HG02678 (cell line): Measurements from ENCODE around the gene AFF3.

Source experiments
- ATAC-seq: cut with Tn5 transposase; IDR thresholded peaks from one replicate; pipeline ENCODE4 v1.9.1; 2021; ENCODE audit warnings: mild to moderate bottlenecking, moderate library complexity; ENCODE audit not compliant: unreplicated experiment

The AFF3 gene

GRCh38 chr2:99809259-99809900, 333.0 kb downstream of the AFF3 start:
- no peak for ATAC-seq

- no peak for ATAC-seq
These were observed 333.8 kb downstream of the AFF3 start for GRCh38 chr2:99808361-99809200.

- ATAC-seq = no peak
These were observed 335.6 kb downstream of the AFF3 start for GRCh38 chr2:99806758-99807157.

- ATAC-seq = no peak
These were observed 336.4 kb downstream of the AFF3 start for GRCh38 chr2:99805930-99806476.

GRCh38 chr2:99803846-99804245, 338.5 kb downstream of the AFF3 start:
- no peak for ATAC-seq

- no peak for ATAC-seq
These were observed 339.7 kb downstream of the AFF3 start for GRCh38 chr2:99802734-99803133.

- no peak for ATAC-seq
These were observed 341.0 kb downstream of the AFF3 start for GRCh38 chr2:99801327-99801901.

- ATAC-seq = no peak
These were observed 344.9 kb downstream of the AFF3 start for GRCh38 chr2:99797475-99797874.

GRCh38 chr2:99794414-99794813, 348.0 kb downstream of the AFF3 start:
- no peak for ATAC-seq

- no peak for ATAC-seq
These were observed 349.4 kb downstream of the AFF3 start for GRCh38 chr2:99793022-99793421.

- ATAC-seq = no peak
These were observed 352.5 kb downstream of the AFF3 start for GRCh38 chr2:99789849-99790248.

- ATAC-seq = no peak
These were observed 354.5 kb downstream of the AFF3 start for GRCh38 chr2:99787769-99788382.

GRCh38 chr2:99786636-99787390, 355.6 kb downstream of the AFF3 start:
- ATAC-seq = no peak

- ATAC-seq = no peak
These were observed 357.4 kb downstream of the AFF3 start for GRCh38 chr2:99784946-99785345.

- no peak for ATAC-seq
These were observed 358.1 kb downstream of the AFF3 start for GRCh38 chr2:99784282-99784681.

GRCh38 chr2:99780276-99780675, 362.1 kb downstream of the AFF3 start:
- ATAC-seq = no peak

GRCh38 chr2:99779276-99779675, 363.1 kb downstream of the AFF3 start:
- no peak for ATAC-seq

- no peak for ATAC-seq
These were observed 364.6 kb downstream of the AFF3 start for GRCh38 chr2:99777656-99778290.

GRCh38 chr2:99776906-99777646, 365.3 kb downstream of the AFF3 start:
- ATAC-seq = no peak
